Duodenal mucosa (tissue), 2 donors: ENCODE results near the gene CLIC4.
"Not testable (repeated sequence)": the region's sequence is repeated elsewhere in the genome, so short reads cannot be mapped to it uniquely, and the experiment has no call there.

Source experiments
- H3K27ac ChIP-seq: one replicate; pipeline ENCODE4 v1.7.0; 2013; ENCODE audit warnings: low read depth, low read length
- H3K27me3 ChIP-seq, 2 donors: one replicate each; pipeline ENCODE4 v1.7.0; 2013; ENCODE audit warnings: low read length in 2 of 2, control low read depth in 1 of 2; ENCODE audit not compliant: insufficient read depth in 2 of 2, control insufficient read depth in 1 of 2
- H3K36me3 ChIP-seq, 2 donors: one replicate each; pipeline ENCODE4 v1.7.0; 2013; ENCODE audit warnings: low read length in 2 of 2, control low read depth in 1 of 2; ENCODE audit not compliant: insufficient read depth in 2 of 2, control insufficient read depth in 1 of 2
- H3K4me1 ChIP-seq, 2 donors: one replicate each; pipeline ENCODE4 v1.7.0; 2013; ENCODE audit warnings: low read length in 2 of 2, control low read depth in 1 of 2; ENCODE audit not compliant: insufficient read depth in 2 of 2, control insufficient read depth in 1 of 2
- H3K4me3 ChIP-seq, 2 donors: one replicate each; pipeline ENCODE4 v1.7.0; 2013; ENCODE audit warnings: low read length in 2 of 2, low read depth in 1 of 2
- H3K9ac ChIP-seq, 2 donors: one replicate each; pipeline ENCODE4 v1.7.0; 2013; ENCODE audit warnings: low read length in 2 of 2, low read depth in 1 of 2
- H3K9me3 ChIP-seq, 2 donors: one replicate each; pipeline ENCODE4 v1.7.0; 2013; ENCODE audit warnings: low read length in 2 of 2, control low read depth in 1 of 2; ENCODE audit not compliant: control insufficient read depth in 1 of 2

CLIC4 gene

GRCh38 chr1:24744911-24745710 is at the start of gene CLIC4:
CLIC4 (plus strand) TSS chr1:24745447; CDS start chr1:24745554, 107 bp downstream.
- peak within 1 kb of the TSS; percentile 47 to 51 for H3K9ac ChIP-seq
- no peaks in the 10 kb centered on the region for H3K36me3 ChIP-seq
- peak within 1 kb of the TSS; percentile 68 to 80 for H3K4me3 ChIP-seq
- peak within 1 kb of the TSS; percentile 70 for H3K27ac ChIP-seq
- peaks cover 10 to 13% of the 10 kb centered on the region in 2 donors for H3K4me1 ChIP-seq
- H3K9me3 ChIP-seq: no peaks in the 10 kb centered on the region
- peaks cover 6 to 10% of the 10 kb centered on the region in 2 donors for H3K27me3 ChIP-seq

- Histone ChIP-seq H3K36me3 (no peaks in the 10 kb centered on the region), H3K4me1 (peaks cover 0 to 11% of the 10 kb centered on the region in 2 donors), H3K9me3 (no peaks in the 10 kb centered on the region), H3K4me3 (no peak overlapping the region), H3K9ac (no peak overlapping the region), H3K27me3 (no peaks in the 10 kb centered on the region), H3K27ac (no peak overlapping the region)
Observed at GRCh38 chr1:24696041-24696755, 49.0 kb upstream of the CLIC4 start.

- Histone ChIP-seq H3K4me3 (no peak overlapping the region), H3K36me3 (no peaks in the 10 kb centered on the region), H3K27me3 (no peaks in the 10 kb centered on the region), H3K4me1 (peaks cover 0 to 11% of the 10 kb centered on the region in 2 donors), H3K9ac (no peak overlapping the region), H3K9me3 (no peaks in the 10 kb centered on the region), H3K27ac (no peak overlapping the region)
Observed at GRCh38 chr1:24696756-24697330, 48.4 kb upstream of the CLIC4 start.

GRCh38 chr1:24697453-24698001 is 47.7 kb upstream of the CLIC4 start:
- not testable (repeated sequence) for H3K27ac ChIP-seq, H3K9ac ChIP-seq, H3K9me3 ChIP-seq, H3K36me3 ChIP-seq, H3K27me3 ChIP-seq, H3K4me3 ChIP-seq
- peaks cover 0 to 11% of the 10 kb centered on the region in 2 donors for H3K4me1 ChIP-seq

GRCh38 chr1:24698326-24698725 is 46.9 kb upstream of the CLIC4 start:
- not testable (repeated sequence) for H3K27me3 ChIP-seq, H3K27ac ChIP-seq, H3K9me3 ChIP-seq, H3K36me3 ChIP-seq, H3K9ac ChIP-seq, H3K4me3 ChIP-seq
- peaks cover 0 to 11% of the 10 kb centered on the region in 2 donors for H3K4me1 ChIP-seq

- H3K9me3 ChIP-seq: no peaks in the 10 kb centered on the region
- no peaks in the 10 kb centered on the region for H3K27me3 ChIP-seq
- H3K27ac ChIP-seq: no peak overlapping the region
- no peak overlapping the region for H3K9ac ChIP-seq
- H3K4me1 ChIP-seq: peaks cover 0 to 1% of the 10 kb centered on the region in 2 donors
- H3K4me3 ChIP-seq: no peak overlapping the region
- H3K36me3 ChIP-seq: no peaks in the 10 kb centered on the region
Observed at GRCh38 chr1:24699628-24700027, 45.6 kb upstream of the CLIC4 start.

- H3K36me3 ChIP-seq: no peaks in the 10 kb centered on the region
- H3K4me3 ChIP-seq: no peak overlapping the region
- no peak overlapping the region for H3K9ac ChIP-seq
- H3K4me1 ChIP-seq: peaks cover 3 to 6% of the 10 kb centered on the region in 2 donors
- no peaks in the 10 kb centered on the region for H3K27me3 ChIP-seq
- no peaks in the 10 kb centered on the region for H3K9me3 ChIP-seq
- H3K27ac ChIP-seq: no peak overlapping the region
Observed at GRCh38 chr1:24702511-24703293, 42.5 kb upstream of the CLIC4 start.

- Histone ChIP-seq H3K27me3 (no peaks in the 10 kb centered on the region), H3K4me3 (peak overlapping the region in 1 of 2 donors; percentile 72), H3K36me3 (no peaks in the 10 kb centered on the region), H3K9ac (no peak overlapping the region), H3K27ac (no peak overlapping the region), H3K9me3 (no peaks in the 10 kb centered on the region), H3K4me1 (peaks cover 3 to 6% of the 10 kb centered on the region in 2 donors)
Observed at GRCh38 chr1:24704411-24705259, 40.6 kb upstream of the CLIC4 start.
